C4-2B (cell line): ENCODE results near the gene PREX1.

Experiments used
- ZFX ChIP-seq: fragments of 450-650 bp; IDR thresholded peaks from 2 replicates; pipeline ENCODE4 v1.6.1; 2017
- TF ChIP-seq, protein P1 (sequence below): fragments of 450-650 bp; conservative IDR thresholded peaks from 2 replicates; pipeline ENCODE4 v1.5.1; 2017; ENCODE audit warnings: mild to moderate bottlenecking

DNA sequence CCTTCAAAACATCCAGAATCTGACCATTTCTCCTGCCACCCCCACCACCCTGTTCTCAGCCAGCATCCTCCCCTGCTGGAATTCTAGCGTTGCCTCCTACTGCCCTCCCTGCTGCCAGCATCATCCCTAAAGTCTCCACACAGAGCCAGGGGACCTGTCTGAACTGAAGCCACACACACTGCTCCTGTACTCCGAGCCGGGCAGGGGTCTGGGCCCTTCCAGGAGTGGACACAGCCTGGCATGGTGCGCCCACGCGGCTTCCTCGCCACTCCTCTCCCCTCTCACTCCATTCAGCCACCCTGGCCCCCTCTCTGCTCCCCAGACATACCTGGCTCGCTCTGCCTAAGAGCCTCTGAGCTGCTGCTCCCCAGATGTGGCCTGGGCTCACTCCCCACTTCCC, 155.5 kb downstream of the PREX1 start:
- TF ChIP-seq, protein P1, sequence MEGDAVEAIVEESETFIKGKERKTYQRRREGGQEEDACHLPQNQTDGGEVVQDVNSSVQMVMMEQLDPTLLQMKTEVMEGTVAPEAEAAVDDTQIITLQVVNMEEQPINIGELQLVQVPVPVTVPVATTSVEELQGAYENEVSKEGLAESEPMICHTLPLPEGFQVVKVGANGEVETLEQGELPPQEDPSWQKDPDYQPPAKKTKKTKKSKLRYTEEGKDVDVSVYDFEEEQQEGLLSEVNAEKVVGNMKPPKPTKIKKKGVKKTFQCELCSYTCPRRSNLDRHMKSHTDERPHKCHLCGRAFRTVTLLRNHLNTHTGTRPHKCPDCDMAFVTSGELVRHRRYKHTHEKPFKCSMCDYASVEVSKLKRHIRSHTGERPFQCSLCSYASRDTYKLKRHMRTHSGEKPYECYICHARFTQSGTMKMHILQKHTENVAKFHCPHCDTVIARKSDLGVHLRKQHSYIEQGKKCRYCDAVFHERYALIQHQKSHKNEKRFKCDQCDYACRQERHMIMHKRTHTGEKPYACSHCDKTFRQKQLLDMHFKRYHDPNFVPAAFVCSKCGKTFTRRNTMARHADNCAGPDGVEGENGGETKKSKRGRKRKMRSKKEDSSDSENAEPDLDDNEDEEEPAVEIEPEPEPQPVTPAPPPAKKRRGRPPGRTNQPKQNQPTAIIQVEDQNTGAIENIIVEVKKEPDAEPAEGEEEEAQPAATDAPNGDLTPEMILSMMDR, result no peak
- TF ChIP-seq ZFX, result no peak
